Keratinocyte (primary cell): ENCODE data around the gene QSOX1. TPM values are rescaled to one million over a fixed set of nuclear protein-coding genes. Genes with fewer than 3 reads are reported as not detected.
A peak's percentile ranks its signal among the peaks of the same experiment; 100 is the strongest.

Source experiments
- DNase-seq: peaks from one replicate; pipeline ENCODE4 v3.0.0-alpha.2; 2011; ENCODE audit warnings: low read depth, missing footprints, low spot score
- FAIRE-seq: peaks from 2 replicates; lab custom pipeline; 2011; peaks lifted over from hg19 to GRCh38; lab: Jason Lieb, UNC
- H2AFZ ChIP-seq: 2 replicates; pipeline ENCODE4 v1.6.0; 2012; ENCODE audit warnings: low read length, control low read depth, inconsistent platforms; ENCODE audit not compliant: control insufficient read depth
- H3K27ac ChIP-seq: 2 replicates; pipeline ENCODE4 v1.5.1; 2011; ENCODE audit warnings: low read length; ENCODE audit not compliant: control insufficient read depth, insufficient read depth
- H3K27me3 ChIP-seq: 3 replicates; pipeline ENCODE4 v1.6.0; 2011; ENCODE audit warnings: low read length; ENCODE audit not compliant: control insufficient read depth, insufficient read depth; ENCODE audit errors: extremely low read depth
- H3K36me3 ChIP-seq, 2 experiments: 2 replicates in 1 of 2; 3 replicates in 1 of 2; pipeline ENCODE4 v1.5.1; 2011; ENCODE audit warnings: low read length in 2 of 2, mild to moderate bottlenecking in 1 of 2; ENCODE audit not compliant: control insufficient read depth in 2 of 2, insufficient read depth in 2 of 2; ENCODE audit errors: extremely low read depth in 1 of 2
- H3K4me1 ChIP-seq: 3 replicates; pipeline ENCODE4 v1.5.1; 2011; ENCODE audit warnings: low read length; ENCODE audit not compliant: control insufficient read depth, insufficient read depth; ENCODE audit errors: extremely low read depth
- H3K4me2 ChIP-seq: 3 replicates; pipeline ENCODE4 v1.6.0; 2011; ENCODE audit warnings: low read depth, low read length; ENCODE audit not compliant: control insufficient read depth, insufficient read depth; ENCODE audit errors: extremely low read depth
- H3K4me3 ChIP-seq, 3 experiments: fragments of 200-600 bp in 1 of 3; sonication (generic) in 1 of 3; 2 replicates in 2 of 3; 3 replicates in 1 of 3; pipeline ENCODE4 v1.5.1; 2011 to 2016; ENCODE audit warnings: low read length in 3 of 3, mild to moderate bottlenecking in 3 of 3, control low read depth in 2 of 3, inconsistent platforms in 1 of 3, low read depth in 1 of 3, mixed read lengths in 1 of 3, mixed run types in 1 of 3, moderate library complexity in 1 of 3; ENCODE audit not compliant: control insufficient read depth in 2 of 3, insufficient read depth in 2 of 3; ENCODE audit errors: extremely low read depth in 1 of 3
- H3K79me2 ChIP-seq: 2 replicates; pipeline ENCODE4 v1.6.0; 2012; ENCODE audit warnings: low read length; ENCODE audit not compliant: control insufficient read depth, insufficient read depth
- H3K9ac ChIP-seq: 3 replicates; pipeline ENCODE4 v1.6.0; 2011; ENCODE audit warnings: low read length; ENCODE audit not compliant: control insufficient read depth, insufficient read depth; ENCODE audit errors: extremely low read depth
- H3K9me1 ChIP-seq: 3 replicates; pipeline ENCODE4 v1.6.0; 2011; ENCODE audit warnings: low read length; ENCODE audit not compliant: control insufficient read depth, insufficient read depth; ENCODE audit errors: extremely low read depth
- H3K9me3 ChIP-seq: 2 replicates; pipeline ENCODE4 v1.5.1; 2012; ENCODE audit warnings: low read depth, low read length; ENCODE audit not compliant: control insufficient read depth
- H4K20me1 ChIP-seq: 3 replicates; pipeline ENCODE4 v1.6.0; 2011; ENCODE audit warnings: low read length; ENCODE audit not compliant: control insufficient read depth, insufficient read depth; ENCODE audit errors: extremely low read depth
- CTCF ChIP-seq, 3 experiments: IDR thresholded peaks in 1 of 3; conservative IDR thresholded peaks in 1 of 3; optimal IDR thresholded peaks in 1 of 3; 2 replicates in 2 of 3; 3 replicates in 1 of 3; pipeline versions ENCODE3 to v1.5.1; 2011; ENCODE audit warnings: low read length in 3 of 3, mild to moderate bottlenecking in 3 of 3, moderate library complexity in 2 of 3, control low read depth in 1 of 3, inconsistent platforms in 1 of 3; ENCODE audit not compliant: insufficient read depth in 2 of 3; ENCODE audit errors: extremely low read depth in 1 of 3
- EZH2 ChIP-seq: IDR thresholded peaks from one replicate; pipeline ENCODE4 v1.6.1; 2012; ENCODE audit warnings: inconsistent platforms, mild to moderate bottlenecking, low read length, moderate library complexity
- dilution Hi-C: fragments of 300-500 bp; cut with MboI; formaldehyde crosslinking; loops from one replicate; pipeline ENCODE4 v1.7.0; 2020; ENCODE audit warnings: low sequenced_read_pairs; ENCODE audit not compliant: extremely low pct_ligation_motif_present
- polyA plus RNA-seq, 5 experiments: library from polyadenylated mRNA; depleted of rRNA in 3 of 5; stranded (reverse) in 3 of 5; stranded (forward) in 1 of 5; unstranded in 1 of 5; fragments of >200 nt; gene quantifications; 1 replicate in 1 of 5; 2 replicates in 3 of 5; 3 replicates in 1 of 5; pipeline versions ENCODE4 v1.2.1 to v1.2.3, GENCODE V29; 2011 to 2012; ENCODE audit warnings: missing spikeins in 2 of 5, low read depth in 1 of 5, low replicate concordance in 1 of 5

Gene QSOX1
- polyA plus RNA-seq, 1 donor (not counting 4 experiments of a cell fraction or from before 2014, with no cell fraction given), result 57.6 TPM

- Histone ChIP-seq H3K27me3 (no peaks in the 10 kb centered on the region), H3K27ac (no peak overlapping the region), H4K20me1 (no peaks in the 10 kb centered on the region), H3K9me3 (no peaks in the 10 kb centered on the region), H3K4me3 (no peak overlapping the region), H2AFZ (no peak overlapping the region), H3K79me2 (no peaks in the 10 kb centered on the region), H3K4me2 (no peak overlapping the region), H3K36me3 (peaks cover 4 to 6% of the 10 kb centered on the region in 2 experiments), H3K9me1 (no peaks in the 10 kb centered on the region), H3K9ac (no peak overlapping the region), H3K4me1 (peaks cover 23% of the 10 kb centered on the region)
- FAIRE-seq (no peak), DNase-seq (no peak)
- dilution Hi-C loops, result no loop called here
- TF ChIP-seq CTCF (optimal IDR thresholded peaks at IDR 0.05 in 1 of 3, IDR thresholded peaks at IDR 0.05 in 1 of 3, conservative IDR thresholded peaks at IDR 0.05 in 1 of 3; ENCODE audit: extremely low read depth in 1 of 3, insufficient read depth in 2 of 3, low read length in 3 of 3), result no peak
- no peak for TF ChIP-seq EZH2
Observed at GRCh38 chr1:180112984-180113647, 41.6 kb upstream of the QSOX1 start.

GRCh38 chr1:180114396-180114945 is 40.2 kb upstream of the QSOX1 start:
- H2AFZ ChIP-seq, result no peak overlapping the region
- H3K79me2 ChIP-seq, result no peaks in the 10 kb centered on the region
- dilution Hi-C loops, result no loop called here
- no peak overlapping the region for H3K9ac ChIP-seq
- H3K4me3 ChIP-seq, result no peak overlapping the region
- no peaks in the 10 kb centered on the region for H3K9me3 ChIP-seq
- H3K36me3 ChIP-seq, result peaks cover 4 to 6% of the 10 kb centered on the region in 2 experiments
- no peaks in the 10 kb centered on the region for H3K9me1 ChIP-seq
- DNase-seq, result no peak
- FAIRE-seq, result no peak
- no peak overlapping the region for H3K27ac ChIP-seq
- peaks cover 24% of the 10 kb centered on the region for H3K4me1 ChIP-seq
- H3K4me2 ChIP-seq, result peak overlapping the region; percentile 45
- TF ChIP-seq EZH2 (no peak), CTCF (optimal IDR thresholded peaks at IDR 0.05 in 1 of 3, IDR thresholded peaks at IDR 0.05 in 1 of 3, conservative IDR thresholded peaks at IDR 0.05 in 1 of 3; ENCODE audit: extremely low read depth in 1 of 3, insufficient read depth in 2 of 3, low read length in 3 of 3) (no peak)
- H3K27me3 ChIP-seq, result no peaks in the 10 kb centered on the region
- no peaks in the 10 kb centered on the region for H4K20me1 ChIP-seq
